SU-DHL-6 (cell line): Measurements from ENCODE around the gene ZFAND3.

Experiments used
- H2AFZ ChIP-seq: fragments of 200-600 bp; sonication (generic); 2 replicates; pipeline ENCODE4 v1.6.1; 2014; ENCODE audit warnings: low read depth, mild to moderate bottlenecking, moderate library complexity, mixed read lengths, antibody characterized with exemption, low read length; ENCODE audit not compliant: severe bottlenecking
- H3F3A ChIP-seq: fragments of 200-600 bp; shearing (Covaris generic); 2 replicates; pipeline ENCODE4 v1.6.0; 2016; ENCODE audit warnings: antibody characterized with exemption, mild to moderate bottlenecking; ENCODE audit not compliant: insufficient read depth
- H3K27ac ChIP-seq: fragments of 200-600 bp; sonication (generic); 2 replicates; pipeline ENCODE4 v1.5.1; 2016; ENCODE audit warnings: low read depth, mild to moderate bottlenecking, low read length, moderate library complexity, mixed read lengths
- H3K27me3 ChIP-seq: fragments of 200-600 bp; sonication (generic), shearing (Covaris generic); 2 replicates; pipeline ENCODE4 v1.6.0; 2014; ENCODE audit warnings: mild to moderate bottlenecking, low read length
- H3K36me3 ChIP-seq: fragments of 200-600 bp; sonication (generic); 2 replicates; pipeline ENCODE4 v1.6.1; 2014; ENCODE audit warnings: mild to moderate bottlenecking, low read length, mixed read lengths
- H3K4me2 ChIP-seq: fragments of 300-600, 200-600 bp; shearing (Covaris generic), sonication (generic); 2 replicates; pipeline ENCODE4 v1.6.0; 2014; ENCODE audit warnings: low read length, low read depth, mild to moderate bottlenecking; ENCODE audit not compliant: poor library complexity, severe bottlenecking
- H3K4me3 ChIP-seq: fragments of 200-600 bp; sonication (generic); 2 replicates; pipeline ENCODE4 v1.5.1; 2014; ENCODE audit warnings: antibody characterized with exemption, low read length, mild to moderate bottlenecking, mixed read lengths; ENCODE audit not compliant: insufficient read depth, poor library complexity, severe bottlenecking
- H3K79me2 ChIP-seq: fragments of 200-600 bp; sonication (generic); 2 replicates; pipeline ENCODE4 v1.6.1; 2014; ENCODE audit warnings: mild to moderate bottlenecking, low read length, moderate library complexity; ENCODE audit not compliant: insufficient read depth
- H3K9ac ChIP-seq: fragments of 200-600 bp; sonication (generic); 2 replicates; pipeline ENCODE4 v1.7.0; 2014; ENCODE audit warnings: mild to moderate bottlenecking, low read length
- H3K9me2 ChIP-seq: fragments of 200-600 bp; sonication (generic); replicated peaks from 2 replicates; pipeline ENCODE4 v1.6.1; 2014; ENCODE audit warnings: low read length; ENCODE audit not compliant: insufficient read depth
- H3K9me3 ChIP-seq: fragments of 200-600 bp; sonication (generic); 2 replicates; pipeline ENCODE4 v1.6.1; 2014; ENCODE audit warnings: low read length, mixed read lengths; ENCODE audit not compliant: insufficient read depth
- H4K20me1 ChIP-seq: fragments of 200-600 bp; sonication (generic); 2 replicates; pipeline ENCODE4 v1.6.1; 2014; ENCODE audit warnings: low read depth, mild to moderate bottlenecking, antibody characterized with exemption, low read length, moderate library complexity, mixed read lengths
- CTCF ChIP-seq: fragments of 200-600 bp; sonication (generic); IDR thresholded peaks from one replicate; pipeline ENCODE4 v1.5.1; 2017; ENCODE audit warnings: antibody characterized with exemption, mild to moderate bottlenecking, low read length, moderate library complexity; ENCODE audit not compliant: insufficient read depth, poor library complexity, severe bottlenecking
- EZH2phosphoT487 ChIP-seq: fragments of 200-600 bp; sonication (generic), shearing (Covaris generic); conservative IDR thresholded peaks from 2 replicates; pipeline ENCODE4 v1.6.1; 2018; ENCODE audit warnings: mild to moderate bottlenecking, antibody characterized with exemption, low read length, moderate library complexity, mixed read lengths

The ZFAND3 gene

GRCh38 chr6:38039502-38039901 is 220.0 kb downstream of the ZFAND3 start:
- TF ChIP-seq EZH2phosphoT487 (no peak), CTCF (no peak)
- no peak overlapping the region for H3K27ac ChIP-seq
- no peaks in the 10 kb centered on the region for H3F3A ChIP-seq
- H3K9me2 ChIP-seq = no peaks in the 10 kb centered on the region
- no peaks in the 10 kb centered on the region for H3K79me2 ChIP-seq
- peaks cover 16% of the 10 kb centered on the region; the same call in 1 of the 2 replicates for H4K20me1 ChIP-seq
- H3K36me3 ChIP-seq = no peaks in the 10 kb centered on the region
- no peak overlapping the region for H2AFZ ChIP-seq
- H3K27me3 ChIP-seq = no peaks in the 10 kb centered on the region
- no peak overlapping the region for H3K9ac ChIP-seq
- H3K4me3 ChIP-seq = no peak overlapping the region
- no peak overlapping the region for H3K4me2 ChIP-seq
- no peaks in the 10 kb centered on the region for H3K9me3 ChIP-seq

GRCh38 chr6:38040254-38040653 is 220.7 kb downstream of the ZFAND3 start:
- H3K36me3 ChIP-seq = no peaks in the 10 kb centered on the region
- H3K4me3 ChIP-seq = no peak overlapping the region
- H3K27me3 ChIP-seq = no peaks in the 10 kb centered on the region
- H3K4me2 ChIP-seq = no peak overlapping the region
- no peak for TF ChIP-seq EZH2phosphoT487
- TF ChIP-seq CTCF = no peak
- H2AFZ ChIP-seq = no peak overlapping the region
- H4K20me1 ChIP-seq = peaks cover 17% of the 10 kb centered on the region; the same call in 1 of the 2 replicates
- no peaks in the 10 kb centered on the region for H3F3A ChIP-seq
- H3K9me3 ChIP-seq = no peaks in the 10 kb centered on the region
- no peaks in the 10 kb centered on the region for H3K9me2 ChIP-seq
- no peak overlapping the region for H3K27ac ChIP-seq
- H3K79me2 ChIP-seq = no peaks in the 10 kb centered on the region
- no peak overlapping the region for H3K9ac ChIP-seq

- TF ChIP-seq CTCF (no peak), EZH2phosphoT487 (no peak)
- Histone ChIP-seq H3K9me3 (no peaks in the 10 kb centered on the region), H3K27ac (no peak overlapping the region), H3K79me2 (no peaks in the 10 kb centered on the region), H4K20me1 (peaks cover 19% of the 10 kb centered on the region; the same call in 1 of the 2 replicates), H3K9me2 (no peaks in the 10 kb centered on the region), H3K9ac (no peak overlapping the region), H3K4me2 (no peak overlapping the region), H3K27me3 (no peaks in the 10 kb centered on the region), H3K4me3 (no peak overlapping the region), H3K36me3 (no peaks in the 10 kb centered on the region), H3F3A (no peaks in the 10 kb centered on the region), H2AFZ (no peak overlapping the region)
Measured at GRCh38 chr6:38043259-38043753, 223.8 kb downstream of the ZFAND3 start.
